Esophagus squamous epithelium (tissue), 4 donors: ENCODE data around the gene ATF7IP.

Experiments
- POLR2A ChIP-seq, 4 donors: fragments of 450-650 bp; IDR thresholded peaks; one replicate each; pipeline ENCODE4 v1.6.1; 2017; ENCODE audit warnings: antibody characterized with exemption in 4 of 4, mild to moderate bottlenecking in 4 of 4, moderate library complexity in 3 of 4
- TF ChIP-seq, protein P1 (sequence below), 6 experiments: fragments of 450-650 bp in 4 of 6; fragments of 200-600 bp in 2 of 6; sonication (generic) in 2 of 6; IDR thresholded peaks; one replicate each; pipeline ENCODE4 v1.5.1; 2016 to 2019; ENCODE audit warnings: antibody characterized with exemption in 6 of 6, mild to moderate bottlenecking in 4 of 6, moderate library complexity in 4 of 6

DNA sequence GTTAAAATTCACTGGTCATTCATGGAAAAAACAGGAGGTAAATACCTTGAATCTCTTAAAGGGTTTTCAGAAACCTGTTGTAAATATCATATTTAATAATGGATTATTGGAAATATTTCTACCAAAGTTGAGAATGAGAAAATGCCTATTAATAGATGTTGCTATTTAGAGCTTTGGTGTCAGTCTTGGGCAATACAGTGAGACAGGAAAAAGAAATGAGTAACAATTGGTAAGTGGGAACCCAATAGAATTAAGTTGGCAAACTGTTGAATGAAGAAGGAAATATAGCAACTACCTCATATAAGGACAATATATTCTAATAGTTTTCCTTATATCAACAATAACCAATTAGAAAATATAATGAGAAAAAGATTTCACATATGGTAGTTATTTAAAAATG is 78.0 kb downstream of the ATF7IP start:
- TF ChIP-seq, protein P1, sequence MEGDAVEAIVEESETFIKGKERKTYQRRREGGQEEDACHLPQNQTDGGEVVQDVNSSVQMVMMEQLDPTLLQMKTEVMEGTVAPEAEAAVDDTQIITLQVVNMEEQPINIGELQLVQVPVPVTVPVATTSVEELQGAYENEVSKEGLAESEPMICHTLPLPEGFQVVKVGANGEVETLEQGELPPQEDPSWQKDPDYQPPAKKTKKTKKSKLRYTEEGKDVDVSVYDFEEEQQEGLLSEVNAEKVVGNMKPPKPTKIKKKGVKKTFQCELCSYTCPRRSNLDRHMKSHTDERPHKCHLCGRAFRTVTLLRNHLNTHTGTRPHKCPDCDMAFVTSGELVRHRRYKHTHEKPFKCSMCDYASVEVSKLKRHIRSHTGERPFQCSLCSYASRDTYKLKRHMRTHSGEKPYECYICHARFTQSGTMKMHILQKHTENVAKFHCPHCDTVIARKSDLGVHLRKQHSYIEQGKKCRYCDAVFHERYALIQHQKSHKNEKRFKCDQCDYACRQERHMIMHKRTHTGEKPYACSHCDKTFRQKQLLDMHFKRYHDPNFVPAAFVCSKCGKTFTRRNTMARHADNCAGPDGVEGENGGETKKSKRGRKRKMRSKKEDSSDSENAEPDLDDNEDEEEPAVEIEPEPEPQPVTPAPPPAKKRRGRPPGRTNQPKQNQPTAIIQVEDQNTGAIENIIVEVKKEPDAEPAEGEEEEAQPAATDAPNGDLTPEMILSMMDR (IDR thresholded peaks at IDR 0.05): no peak
- TF ChIP-seq POLR2A (IDR thresholded peaks at IDR 0.05): no peak
